ENCODE data around the gene TRMT61A. TPM values are rescaled to one million over a fixed set of nuclear protein-coding genes. Genes with fewer than 3 reads are reported as not detected.
A peak's percentile ranks its signal among the peaks of the same experiment; 100 is the strongest.

Gene TRMT61A
- total RNA-seq, 1 donor from 2014 or later: 6.1 TPM

DNA sequence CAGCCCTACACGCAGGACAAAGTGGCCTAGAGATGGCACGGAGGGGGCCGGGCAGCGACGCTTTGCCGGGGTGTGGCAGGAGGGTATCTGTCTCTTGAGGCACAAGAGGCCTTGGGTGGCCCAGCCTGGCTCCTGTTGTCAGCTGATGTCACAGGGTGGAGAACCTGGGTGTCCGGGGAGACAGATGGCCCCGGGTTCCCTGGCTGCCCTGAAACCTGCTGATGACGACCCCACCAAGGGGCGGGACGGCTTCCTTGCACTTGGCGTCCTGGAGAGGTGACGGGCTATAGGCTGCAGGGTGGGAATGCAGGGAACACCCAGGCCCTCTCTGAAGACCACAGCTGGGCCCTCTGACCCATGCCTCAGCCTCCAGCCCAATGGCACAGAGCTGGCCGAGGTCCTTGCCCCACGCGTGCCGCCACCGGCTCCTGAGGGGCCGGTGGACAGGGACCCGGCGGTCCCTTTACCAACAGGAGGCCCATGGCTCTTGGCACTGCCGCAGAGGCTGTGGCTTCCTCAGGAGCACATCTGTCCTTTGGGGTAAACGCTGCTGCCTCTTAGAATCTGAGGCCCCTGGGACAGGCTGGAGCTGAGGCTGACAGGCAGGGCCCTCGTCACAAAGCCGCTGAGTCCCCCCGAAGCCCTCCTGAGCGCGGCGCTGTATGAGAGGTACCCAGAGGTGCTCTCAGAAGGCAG is 16.4 kb downstream of the TRMT61A start:
- TF ChIP-seq, protein P1, sequence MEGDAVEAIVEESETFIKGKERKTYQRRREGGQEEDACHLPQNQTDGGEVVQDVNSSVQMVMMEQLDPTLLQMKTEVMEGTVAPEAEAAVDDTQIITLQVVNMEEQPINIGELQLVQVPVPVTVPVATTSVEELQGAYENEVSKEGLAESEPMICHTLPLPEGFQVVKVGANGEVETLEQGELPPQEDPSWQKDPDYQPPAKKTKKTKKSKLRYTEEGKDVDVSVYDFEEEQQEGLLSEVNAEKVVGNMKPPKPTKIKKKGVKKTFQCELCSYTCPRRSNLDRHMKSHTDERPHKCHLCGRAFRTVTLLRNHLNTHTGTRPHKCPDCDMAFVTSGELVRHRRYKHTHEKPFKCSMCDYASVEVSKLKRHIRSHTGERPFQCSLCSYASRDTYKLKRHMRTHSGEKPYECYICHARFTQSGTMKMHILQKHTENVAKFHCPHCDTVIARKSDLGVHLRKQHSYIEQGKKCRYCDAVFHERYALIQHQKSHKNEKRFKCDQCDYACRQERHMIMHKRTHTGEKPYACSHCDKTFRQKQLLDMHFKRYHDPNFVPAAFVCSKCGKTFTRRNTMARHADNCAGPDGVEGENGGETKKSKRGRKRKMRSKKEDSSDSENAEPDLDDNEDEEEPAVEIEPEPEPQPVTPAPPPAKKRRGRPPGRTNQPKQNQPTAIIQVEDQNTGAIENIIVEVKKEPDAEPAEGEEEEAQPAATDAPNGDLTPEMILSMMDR (IDR thresholded peaks at IDR 0.05; ENCODE audit: unreplicated experiment): no peak
- H3K27me3 Mint-ChIP-seq (ENCODE audit: unreplicated experiment): peaks cover 14% of the 10 kb centered on the region
- no peaks in the 10 kb centered on the region for H3K36me3 Mint-ChIP-seq (ENCODE audit: low read depth, unreplicated experiment)
- no peaks in the 10 kb centered on the region for H3K4me1 Mint-ChIP-seq (ENCODE audit: unreplicated experiment)
- no peaks in the 10 kb centered on the region for H3K9me3 Mint-ChIP-seq (ENCODE audit: unreplicated experiment)
- no peak overlapping the region for H3K4me3 Mint-ChIP-seq (ENCODE audit: unreplicated experiment)
- no peak for DNase-seq (ENCODE audit: low spot score)
- no peak overlapping the region for H3K27ac Mint-ChIP-seq (ENCODE audit: unreplicated experiment)

DNA sequence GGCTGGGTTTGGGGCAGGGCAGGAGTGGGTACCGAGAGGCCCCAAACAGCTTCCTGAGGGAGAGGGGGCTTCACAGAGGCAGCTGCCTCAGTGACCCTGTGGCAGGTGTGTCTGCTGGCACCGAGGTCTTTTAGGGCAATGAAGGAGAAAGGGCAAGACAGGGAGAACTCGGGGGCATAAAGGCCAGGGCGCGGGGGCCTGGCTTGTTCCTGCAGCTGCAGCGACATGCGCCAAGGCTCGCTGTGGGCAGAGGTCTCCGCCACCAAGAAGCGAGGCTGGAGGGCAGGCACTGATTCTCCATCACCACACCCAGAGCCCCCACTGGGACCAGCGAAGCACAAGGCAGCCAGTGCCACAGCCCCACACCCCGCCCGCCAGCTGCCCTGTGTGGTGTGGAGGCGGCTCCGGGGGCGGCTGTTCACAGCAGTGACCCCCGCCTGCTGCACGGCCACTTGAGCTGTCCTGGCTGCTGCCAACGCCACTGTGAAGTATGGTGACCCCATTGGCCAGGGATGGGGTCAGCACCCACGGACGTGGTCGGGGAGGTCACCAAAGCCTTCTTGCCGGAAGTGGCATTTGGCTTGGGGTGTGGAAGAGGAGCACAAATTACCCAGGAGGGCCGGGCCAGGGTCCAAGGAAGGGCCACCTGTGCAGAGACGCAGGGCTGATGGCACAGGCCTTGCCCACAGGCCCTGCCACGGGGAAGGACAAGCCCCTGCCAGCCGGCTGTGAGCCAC is 17.1 kb downstream of the TRMT61A start:
- Mint-ChIP-seq H3K4me3 (ENCODE audit: unreplicated experiment) (no peak overlapping the region), H3K27me3 (ENCODE audit: unreplicated experiment) (peaks cover 9% of the 10 kb centered on the region), H3K36me3 (ENCODE audit: low read depth, unreplicated experiment) (no peaks in the 10 kb centered on the region), H3K4me1 (ENCODE audit: unreplicated experiment) (no peaks in the 10 kb centered on the region), H3K9me3 (ENCODE audit: unreplicated experiment) (no peaks in the 10 kb centered on the region), H3K27ac (ENCODE audit: unreplicated experiment) (no peak overlapping the region)
- TF ChIP-seq, protein P1 (IDR thresholded peaks at IDR 0.05; ENCODE audit: unreplicated experiment): no peak
- no peak for DNase-seq (ENCODE audit: low spot score)

DNA sequence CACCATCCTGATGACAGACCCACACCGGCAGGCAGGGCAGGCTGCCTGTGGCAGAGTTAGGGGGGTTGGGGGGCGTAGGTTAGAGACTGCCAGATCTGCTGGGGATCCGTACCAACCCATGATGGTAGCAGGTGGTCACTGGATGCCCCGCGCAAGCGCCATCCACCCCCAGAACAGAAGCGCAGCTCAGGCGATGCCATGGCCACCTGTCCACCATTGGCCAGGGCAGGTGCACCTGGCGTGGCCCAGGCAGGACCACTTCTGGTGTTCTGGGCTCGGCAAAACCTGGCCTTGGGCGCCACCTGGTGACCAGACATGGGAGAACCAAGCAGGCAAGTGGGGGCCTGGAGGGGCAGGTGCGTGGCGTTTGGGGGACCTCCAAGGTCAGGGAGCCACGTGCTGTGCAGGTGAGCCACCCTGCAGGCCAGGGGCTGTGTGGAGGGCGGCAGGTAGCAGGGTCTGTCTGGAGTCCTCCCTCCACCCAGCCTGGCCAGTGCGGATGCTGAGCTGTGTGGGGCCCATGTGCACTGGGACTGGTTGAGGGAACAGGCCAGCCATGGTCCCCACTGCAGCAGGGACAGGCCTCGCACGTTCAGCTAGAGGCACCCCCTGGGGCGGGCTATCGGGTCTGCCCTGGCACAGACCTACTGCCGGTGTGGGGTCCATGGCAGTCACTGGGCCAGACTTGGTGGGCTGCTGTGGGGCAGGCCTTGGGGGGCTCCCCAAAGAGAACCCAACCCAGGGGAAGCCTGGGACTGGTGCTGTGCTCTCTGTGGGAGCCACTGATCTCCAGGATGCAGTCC is 17.9 kb downstream of the TRMT61A start:
- peak; percentile 78 for DNase-seq (ENCODE audit: low spot score)
- TF ChIP-seq, protein P1 (IDR thresholded peaks at IDR 0.05; ENCODE audit: unreplicated experiment): peak; percentile 91
- Mint-ChIP-seq H3K4me3 (ENCODE audit: unreplicated experiment) (no peak overlapping the region), H3K27ac (ENCODE audit: unreplicated experiment) (no peak overlapping the region), H3K27me3 (ENCODE audit: unreplicated experiment) (peaks cover 13% of the 10 kb centered on the region), H3K36me3 (ENCODE audit: low read depth, unreplicated experiment) (no peaks in the 10 kb centered on the region), H3K9me3 (ENCODE audit: unreplicated experiment) (no peaks in the 10 kb centered on the region), H3K4me1 (ENCODE audit: unreplicated experiment) (peaks cover 4% of the 10 kb centered on the region)

DNA sequence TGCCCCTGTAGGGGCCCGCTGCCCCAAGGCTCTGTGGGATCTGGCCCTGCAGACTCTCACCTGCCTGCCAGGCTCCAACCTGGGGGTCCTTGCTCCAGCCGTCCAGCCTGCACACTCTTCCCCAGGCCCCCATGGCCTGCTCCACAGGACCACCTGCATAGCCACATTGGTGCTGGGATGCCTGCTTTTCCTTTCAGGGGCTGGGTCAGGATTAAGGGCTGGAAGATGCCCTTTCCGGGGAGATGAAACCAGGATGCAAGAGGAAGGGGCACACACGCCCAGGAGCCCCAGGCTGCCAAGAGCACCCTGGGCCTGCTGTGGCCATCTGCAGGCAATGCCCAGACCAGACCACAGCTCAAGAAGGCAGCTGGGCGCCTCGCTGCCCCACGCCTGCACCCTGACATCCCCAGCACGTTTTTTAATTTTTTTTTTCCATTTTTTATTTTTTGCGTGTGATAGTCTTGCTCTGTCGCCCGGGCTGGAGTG is 18.5 kb downstream of the TRMT61A start:
- H3K27me3 Mint-ChIP-seq (ENCODE audit: unreplicated experiment): peaks cover 12% of the 10 kb centered on the region
- H3K9me3 Mint-ChIP-seq (ENCODE audit: unreplicated experiment): no peaks in the 10 kb centered on the region
- peaks cover 4% of the 10 kb centered on the region for H3K4me1 Mint-ChIP-seq (ENCODE audit: unreplicated experiment)
- H3K4me3 Mint-ChIP-seq (ENCODE audit: unreplicated experiment): no peak overlapping the region
- H3K36me3 Mint-ChIP-seq (ENCODE audit: low read depth, unreplicated experiment): no peaks in the 10 kb centered on the region
- H3K27ac Mint-ChIP-seq (ENCODE audit: unreplicated experiment): no peak overlapping the region
- TF ChIP-seq, protein P1 (IDR thresholded peaks at IDR 0.05; ENCODE audit: unreplicated experiment): no peak
- no peak for DNase-seq (ENCODE audit: low spot score)
